ENCODE measurements around the gene TMEM171. TPM values are rescaled to one million over a fixed set of nuclear protein-coding genes. Genes with fewer than 3 reads are reported as not detected.

TMEM171 gene
- total and polyA plus RNA-seq, 2 of the 4 experiments (the other 2 are of a cell fraction): 3.0 to 5.1 TPM

DNA sequence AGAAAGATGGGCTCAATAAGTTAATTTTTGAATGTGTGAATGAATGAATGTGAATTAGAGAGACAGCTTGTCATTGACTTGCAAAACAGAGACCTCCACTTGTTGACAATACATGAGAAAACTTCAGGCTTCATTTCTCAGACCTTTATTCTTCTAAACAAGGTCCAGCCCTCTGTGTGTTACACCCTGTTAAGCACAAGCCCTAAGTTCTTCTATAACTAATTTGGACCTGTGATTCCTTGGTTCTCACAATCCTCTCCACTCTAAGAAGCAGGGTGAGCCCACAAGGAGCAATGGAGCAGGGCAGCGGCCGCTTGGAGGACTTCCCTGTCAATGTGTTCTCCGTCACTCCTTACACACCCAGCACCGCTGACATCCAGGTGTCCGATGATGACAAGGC lies 52.6 kb downstream of the TMEM171 start, which contains the start of gene TMEM174:
Gene TMEM174 (plus strand): TSS at position 243 of the 400 bp plus-strand sequence. CDS start 51 bp downstream, at position 294.
- no TSS peak for BruUV-seq (replicated peaks)
- ATAC-seq (ENCODE audit: low read depth) (no peak), DNase-seq (no peak)
- H3K4me2 ChIP-seq (ENCODE audit: low read depth, low read length): no peak within 1 kb of the TSS
- no peaks in the 10 kb centered on the region for H3K36me3 ChIP-seq (ENCODE audit: control insufficient read depth, insufficient read depth, low read length)
- no peak within 1 kb of the TSS for H2AFZ ChIP-seq (replicated peaks; ENCODE audit: low read length, poor library complexity)
- H3K4ac ChIP-seq (ENCODE audit: low read depth, low read length): no peak within 1 kb of the TSS
- H4K91ac ChIP-seq (ENCODE audit: insufficient read depth, low read depth, low read length): no peak within 1 kb of the TSS
- H3K4me1 ChIP-seq (ENCODE audit: control insufficient read depth, insufficient read depth, low read length): peaks cover 2% of the 10 kb centered on the region; the same call in 1 of the 2 replicates
- no peak within 1 kb of the TSS for H2AK5ac ChIP-seq (ENCODE audit: low read depth, low read length)
- H4K5ac ChIP-seq (ENCODE audit: low read depth, low read length): no peak within 1 kb of the TSS
- H3K9ac ChIP-seq (ENCODE audit: low read depth, low read length): no peak within 1 kb of the TSS
- H3K79me1 ChIP-seq (ENCODE audit: low read depth in 1 of 2, low read length in 2 of 2): no peaks in the 10 kb centered on the region
- no peaks in the 10 kb centered on the region for H3K9me3 ChIP-seq (ENCODE audit: control insufficient read depth, insufficient read depth, low read length)
- dilution Hi-C loops (cut with HindIII; ENCODE audit: low sequenced_read_pairs, unreplicated experiment) (no loop called here), in situ Hi-C loops (cut with MboI; ENCODE audit: low sequenced_read_pairs) (no loop called here), intact Hi-C loops (cut with micrococcal nuclease) (no loop called here)
- TF ChIP-seq MXI1 (IDR thresholded peaks at IDR 0.05; ENCODE audit: borderline replicate concordance, low read depth, low read length) (no peak), MAFK (IDR thresholded peaks at IDR 0.05; ENCODE audit: low read depth, low read length) (no peak), CTCF (conservative IDR thresholded peaks at IDR 0.05; ENCODE audit: low read depth, low read length) (no peak), BHLHE40 (IDR thresholded peaks at IDR 0.05; ENCODE audit: low read depth, low read length) (no peak), MAZ (IDR thresholded peaks at IDR 0.05; ENCODE audit: borderline replicate concordance, low read depth, low read length) (no peak), NFE2L2 (IDR thresholded peaks at IDR 0.05; ENCODE audit: low read depth, low read length) (no peak), RAD21 (IDR thresholded peaks at IDR 0.05; ENCODE audit: low read length) (no peak)
- H3K27me3 ChIP-seq (ENCODE audit: control insufficient read depth, insufficient read depth, low read length): peaks cover 17% of the 10 kb centered on the region
- H2BK20ac ChIP-seq (ENCODE audit: low read depth, low read length): no peak within 1 kb of the TSS
- POLR2A ChIA-PET (ENCODE audit: unreplicated experiment): no interaction called here
- no peaks in the 10 kb centered on the region for H3K9me1 ChIP-seq (ENCODE audit: insufficient read depth, low read length)
- H2BK120ac ChIP-seq (ENCODE audit: low read depth, low read length): no peak within 1 kb of the TSS
- H3K56ac ChIP-seq (ENCODE audit: extremely low read depth, insufficient read depth, low read length): no peak within 1 kb of the TSS
- no peak within 1 kb of the TSS for H2BK15ac ChIP-seq (ENCODE audit: low read depth, low read length)
- no peak within 1 kb of the TSS for H3K14ac ChIP-seq (replicated peaks; ENCODE audit: low read depth, low read length)
- H3K23ac ChIP-seq (ENCODE audit: low read depth, low read length): no peak within 1 kb of the TSS
- H2AK9ac ChIP-seq (replicated peaks; ENCODE audit: low read depth, low read length, poor library complexity): no peak within 1 kb of the TSS
- H4K20me1 ChIP-seq (ENCODE audit: insufficient read depth, low read length): no peaks in the 10 kb centered on the region
- no peak within 1 kb of the TSS for H2BK5ac ChIP-seq (ENCODE audit: low read depth, low read length, poor library complexity, severe bottlenecking)
- CTCF ChIA-PET: no interaction called here
- no peak within 1 kb of the TSS for H3K18ac ChIP-seq (ENCODE audit: low read depth, low read length)
- no peak within 1 kb of the TSS for H4K8ac ChIP-seq (ENCODE audit: low read depth in 2 of 2, low read length in 2 of 2)
- no peak within 1 kb of the TSS for H3K4me3 ChIP-seq (ENCODE audit: insufficient read depth, low read depth, low read length)
- WGBS, 2 experiments (ENCODE audit: extremely low coverage in 2 of 2, insufficient read length in 1 of 2): no CpG with 5 or more reads among the region's 5 CpGs
- no peak within 1 kb of the TSS for H3K27ac ChIP-seq (ENCODE audit: insufficient read depth, low read length)
